HCT116 (cell line): Measurements from ENCODE around the gene ERI2. TPM values are rescaled to one million over a fixed set of nuclear protein-coding genes. Genes with fewer than 3 reads are reported as not detected.

Experiments
- ATAC-seq: fragments of 200-7000 bp; cut with Tn5 transposase; 2 replicates; pipeline ENCODE4 v1.9.1; 2020; ENCODE audit warnings: mild to moderate bottlenecking, moderate library complexity
- BruUV-seq: library from RNA; stranded (reverse); fragments of 400-500 nt; replicated peaks from 2 replicates; lab custom pipeline; 2021; lab: Mats Ljungman, UMichigan
- CTCF ChIA-PET: fragments of 300-600 bp; sonication (Branson Sonifier 250); formaldehyde crosslinking; loops from one replicate; lab custom pipeline; 2021; ENCODE audit warnings: antibody characterized with exemption; lab: Charles Lee
- POLR2A ChIA-PET: fragments of 300-600, 350-600 bp; sonication (Branson Sonifier 250); formaldehyde crosslinking; loops from one replicate; lab custom pipeline; 2021; ENCODE audit warnings: antibody characterized with exemption; lab: Charles Lee
- RAD21 ChIA-PET, 2 experiments: fragments of 300-600 bp; sonication (Branson Sonifier 250); formaldehyde crosslinking; loops; one replicate each; lab custom pipeline; 2023; ENCODE audit warnings: low total read pairs in 2 of 2; ENCODE audit not compliant: uncharacterized antibody in 2 of 2, unreplicated experiment in 2 of 2, low non-redundant PET in 1 of 2; lab: Charles Lee
- DNase-seq: peaks from one replicate; pipeline ENCODE4 v3.0.0-alpha.2; 2010; ENCODE audit warnings: low read depth, low spot score
- H2AFZ ChIP-seq: fragments of 200-600 bp; shearing (Covaris generic), sonication (generic); 2 replicates; pipeline ENCODE4 v1.6.1; 2017; ENCODE audit warnings: low read depth, mixed run types, mixed read lengths, antibody characterized with exemption, low read length; ENCODE audit not compliant: poor library complexity, severe bottlenecking
- H3K27ac ChIP-seq: 2 replicates; pipeline ENCODE4 v1.5.1; 2012; ENCODE audit warnings: low read depth, low read length
- H3K27me3 ChIP-seq: fragments of 200-600 bp; sonication (generic); 2 replicates; pipeline ENCODE4 v1.6.1; 2016; ENCODE audit warnings: mixed run types, low read length, mixed read lengths; ENCODE audit not compliant: insufficient read depth
- H3K36me3 ChIP-seq, 2 experiments: fragments of 200-500 bp in 1 of 2; fragments of 200-600 bp in 1 of 2; sonication (Bioruptor generic) in 1 of 2; sonication (generic) in 1 of 2; 2 replicates each; pipeline versions ENCODE4 v1.5.1 to v1.6.1; 2014 to 2016; ENCODE audit warnings: low read length in 2 of 2, inconsistent platforms in 1 of 2, mixed read lengths in 1 of 2, mixed run types in 1 of 2; ENCODE audit not compliant: insufficient read depth in 2 of 2, control insufficient read depth in 1 of 2
- H3K4me1 ChIP-seq, 2 experiments: fragments of 200-600 bp in 1 of 2; sonication (generic) in 1 of 2; 2 replicates each; pipeline versions ENCODE4 v1.5.1 to v1.6.1; 2012 to 2017; ENCODE audit warnings: low read length in 2 of 2, inconsistent platforms in 1 of 2, mild to moderate bottlenecking in 1 of 2, mixed read lengths in 1 of 2, mixed run types in 1 of 2, moderate library complexity in 1 of 2; ENCODE audit not compliant: insufficient read depth in 2 of 2, control insufficient read depth in 1 of 2
- H3K4me2 ChIP-seq: fragments of 200-600 bp; sonication (generic); 2 replicates; pipeline ENCODE4 v1.6.1; 2017; ENCODE audit warnings: mixed run types, low read length, mixed read lengths
- H3K4me3 ChIP-seq, 2 experiments: fragments of 200-600 bp in 1 of 2; sonication (generic) in 1 of 2; replicated peaks in 1 of 2; 2 replicates each; pipeline ENCODE4 v1.5.1; 2011 to 2016; ENCODE audit warnings: low read length in 2 of 2, control low read depth in 1 of 2, low read depth in 1 of 2, mild to moderate bottlenecking in 1 of 2, mixed read lengths in 1 of 2, mixed run types in 1 of 2
- H3K79me2 ChIP-seq: fragments of 200-600 bp; sonication (generic); 2 replicates; pipeline ENCODE4 v1.6.1; 2017; ENCODE audit warnings: mild to moderate bottlenecking, mixed run types, low read length, moderate library complexity, mixed read lengths; ENCODE audit not compliant: insufficient read depth
- H3K9ac ChIP-seq: fragments of 200-600 bp; sonication (generic); 2 replicates; pipeline ENCODE4 v1.6.1; 2016; ENCODE audit warnings: low read length, mixed read lengths
- H3K9me2 ChIP-seq: fragments of 200-600 bp; sonication (generic), shearing (Covaris generic); 2 replicates; pipeline ENCODE4 v1.6.1; 2017; ENCODE audit warnings: mixed run types, mild to moderate bottlenecking, moderate library complexity; ENCODE audit not compliant: insufficient read depth
- H3K9me3 ChIP-seq, 2 experiments: fragments of 200-500 bp in 1 of 2; fragments of 200-600 bp in 1 of 2; sonication (Bioruptor generic) in 1 of 2; sonication (generic) in 1 of 2; 2 replicates each; pipeline ENCODE4 v1.6.1; 2014 to 2017; ENCODE audit warnings: low read length in 2 of 2, mixed read lengths in 2 of 2, inconsistent platforms in 1 of 2, low read depth in 1 of 2, mild to moderate bottlenecking in 1 of 2, mixed run types in 1 of 2, moderate library complexity in 1 of 2; ENCODE audit not compliant: control insufficient read depth in 1 of 2, insufficient read depth in 1 of 2
- H4K20me1 ChIP-seq: fragments of 200-600 bp; sonication (generic), shearing (Covaris generic); 2 replicates; pipeline ENCODE4 v1.6.1; 2017; ENCODE audit warnings: mixed run types, mild to moderate bottlenecking, moderate library complexity; ENCODE audit not compliant: insufficient read depth
- CEBPB ChIP-seq: IDR thresholded peaks from 2 replicates; pipeline ENCODE4 v1.6.1; 2012; ENCODE audit warnings: low read depth
- EZH2 ChIP-seq: fragments of 200-600 bp; sonication (generic); IDR thresholded peaks from 2 replicates; pipeline ENCODE4 v1.6.1; 2017; ENCODE audit warnings: antibody characterized with exemption, mixed run types
- EZH2phosphoT487 ChIP-seq: fragments of 200-600 bp; IDR thresholded peaks from 2 replicates; pipeline ENCODE4 v1.6.1; 2018; ENCODE audit warnings: antibody characterized with exemption, borderline replicate concordance
- FOSL1 ChIP-seq: IDR thresholded peaks from 2 replicates; pipeline ENCODE4 v1.6.1; 2012; ENCODE audit warnings: low read depth
- POLR2A ChIP-seq: IDR thresholded peaks from 2 replicates; pipeline ENCODE4 v1.7.0; 2011; ENCODE audit warnings: borderline replicate concordance; ENCODE audit not compliant: insufficient read depth, insufficient read length; ENCODE audit errors: extremely low read depth
- POLR2AphosphoS5 ChIP-seq: IDR thresholded peaks from 2 replicates; pipeline ENCODE4 v1.6.1; 2011; ENCODE audit warnings: mild to moderate bottlenecking, low read depth, low read length, moderate library complexity
- SIN3A ChIP-seq: IDR thresholded peaks from 2 replicates; pipeline ENCODE4 v1.6.1; 2012; ENCODE audit warnings: low read depth
- intact Hi-C: fragments of 100-400 bp; cut with micrococcal nuclease; formaldehyde crosslinking; loops from 2 replicates; pipeline ENCODE4 v1.10.0; 2022
- total RNA-seq: library from RNA; stranded (reverse); gene quantifications from one replicate; pipeline ENCODE4 v1.2.1, GENCODE V29; 2021; ENCODE audit not compliant: unreplicated experiment
- TF ChIP-seq, protein P1 (sequence below): IDR thresholded peaks from 2 replicates; pipeline ENCODE4 v1.6.1; 2012; ENCODE audit warnings: low read depth
- TF ChIP-seq, protein P2 (sequence below): IDR thresholded peaks from 2 replicates; pipeline ENCODE4 v1.6.1; 2011; ENCODE audit warnings: mild to moderate bottlenecking, low read length, moderate library complexity; ENCODE audit not compliant: insufficient replicate concordance; ENCODE audit errors: extremely low read depth
- TF ChIP-seq, protein P3 (sequence below): IDR thresholded peaks from 2 replicates; pipeline ENCODE4 v1.6.1; 2012

Gene ERI2
- total RNA-seq, 1 experiment from 2014 or later = 42.1 TPM

DNA sequence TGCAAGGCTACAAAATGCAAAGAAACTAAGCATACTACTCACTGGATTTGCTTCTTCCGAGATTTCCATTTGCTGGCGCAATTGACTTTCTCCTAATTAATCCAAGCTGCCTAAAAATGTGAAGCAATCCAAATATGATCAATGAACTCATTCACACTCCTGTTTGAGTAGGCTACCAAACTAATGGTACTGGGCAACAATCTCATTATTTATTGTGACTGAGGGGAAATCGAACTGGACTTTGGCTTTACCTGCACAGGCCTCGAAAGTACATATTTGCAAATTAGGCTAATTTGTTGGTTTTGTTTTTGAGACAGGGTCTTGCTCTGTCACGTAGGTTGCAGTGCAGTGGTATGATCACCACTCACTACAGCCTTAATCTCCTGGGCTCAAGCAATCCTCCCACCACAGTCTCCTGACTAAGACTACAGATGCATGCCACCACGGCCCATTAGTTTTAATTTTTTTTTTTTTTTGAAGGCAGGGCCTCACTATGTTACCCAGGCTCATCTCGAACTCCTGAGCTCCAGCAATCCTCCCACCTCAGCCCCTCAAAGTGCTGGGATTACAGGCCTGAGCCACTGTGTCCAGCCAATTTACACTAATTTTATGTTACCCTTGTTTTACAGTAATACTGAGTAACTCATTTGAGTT is 2.6 kb downstream of the ERI2 start:
- Histone ChIP-seq H3K9me3 (no peaks in the 10 kb centered on the region), H3K9ac (no peak overlapping the region), H3K27me3 (no peaks in the 10 kb centered on the region), H3K36me3 (peaks cover 2 to 6% of the 10 kb centered on the region in 2 experiments; a peak in 3 of 4 replicates), H3K4me3 (no peak overlapping the region), H3K4me1 (peaks cover 8 to 16% of the 10 kb centered on the region in 2 experiments), H2AFZ (no peak overlapping the region), H3K4me2 (no peak overlapping the region), H3K79me2 (peaks cover 25% of the 10 kb centered on the region), H3K27ac (no peak overlapping the region), H3K9me2 (no peaks in the 10 kb centered on the region), H4K20me1 (no peaks in the 10 kb centered on the region)
- DNase-seq = no peak
- ChIA-PET POLR2A (interaction anchor here (0.6 to 1.1 kb wide), 2 partner anchors 40 to 195 kb away, joined by 3 read pairs; partner anchors contain the start of gene ACSM3), CTCF (no interaction called here), RAD21 (no interaction called here)
- no peak for ATAC-seq
- intact Hi-C loops = no loop called here
- TF ChIP-seq, protein P1, sequence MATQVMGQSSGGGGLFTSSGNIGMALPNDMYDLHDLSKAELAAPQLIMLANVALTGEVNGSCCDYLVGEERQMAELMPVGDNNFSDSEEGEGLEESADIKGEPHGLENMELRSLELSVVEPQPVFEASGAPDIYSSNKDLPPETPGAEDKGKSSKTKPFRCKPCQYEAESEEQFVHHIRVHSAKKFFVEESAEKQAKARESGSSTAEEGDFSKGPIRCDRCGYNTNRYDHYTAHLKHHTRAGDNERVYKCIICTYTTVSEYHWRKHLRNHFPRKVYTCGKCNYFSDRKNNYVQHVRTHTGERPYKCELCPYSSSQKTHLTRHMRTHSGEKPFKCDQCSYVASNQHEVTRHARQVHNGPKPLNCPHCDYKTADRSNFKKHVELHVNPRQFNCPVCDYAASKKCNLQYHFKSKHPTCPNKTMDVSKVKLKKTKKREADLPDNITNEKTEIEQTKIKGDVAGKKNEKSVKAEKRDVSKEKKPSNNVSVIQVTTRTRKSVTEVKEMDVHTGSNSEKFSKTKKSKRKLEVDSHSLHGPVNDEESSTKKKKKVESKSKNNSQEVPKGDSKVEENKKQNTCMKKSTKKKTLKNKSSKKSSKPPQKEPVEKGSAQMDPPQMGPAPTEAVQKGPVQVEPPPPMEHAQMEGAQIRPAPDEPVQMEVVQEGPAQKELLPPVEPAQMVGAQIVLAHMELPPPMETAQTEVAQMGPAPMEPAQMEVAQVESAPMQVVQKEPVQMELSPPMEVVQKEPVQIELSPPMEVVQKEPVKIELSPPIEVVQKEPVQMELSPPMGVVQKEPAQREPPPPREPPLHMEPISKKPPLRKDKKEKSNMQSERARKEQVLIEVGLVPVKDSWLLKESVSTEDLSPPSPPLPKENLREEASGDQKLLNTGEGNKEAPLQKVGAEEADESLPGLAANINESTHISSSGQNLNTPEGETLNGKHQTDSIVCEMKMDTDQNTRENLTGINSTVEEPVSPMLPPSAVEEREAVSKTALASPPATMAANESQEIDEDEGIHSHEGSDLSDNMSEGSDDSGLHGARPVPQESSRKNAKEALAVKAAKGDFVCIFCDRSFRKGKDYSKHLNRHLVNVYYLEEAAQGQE = no peak
- TF ChIP-seq POLR2A = no peak
- TF ChIP-seq EZH2phosphoT487 = no peak
- no peak for TF ChIP-seq CEBPB
- TF ChIP-seq, protein P2, sequence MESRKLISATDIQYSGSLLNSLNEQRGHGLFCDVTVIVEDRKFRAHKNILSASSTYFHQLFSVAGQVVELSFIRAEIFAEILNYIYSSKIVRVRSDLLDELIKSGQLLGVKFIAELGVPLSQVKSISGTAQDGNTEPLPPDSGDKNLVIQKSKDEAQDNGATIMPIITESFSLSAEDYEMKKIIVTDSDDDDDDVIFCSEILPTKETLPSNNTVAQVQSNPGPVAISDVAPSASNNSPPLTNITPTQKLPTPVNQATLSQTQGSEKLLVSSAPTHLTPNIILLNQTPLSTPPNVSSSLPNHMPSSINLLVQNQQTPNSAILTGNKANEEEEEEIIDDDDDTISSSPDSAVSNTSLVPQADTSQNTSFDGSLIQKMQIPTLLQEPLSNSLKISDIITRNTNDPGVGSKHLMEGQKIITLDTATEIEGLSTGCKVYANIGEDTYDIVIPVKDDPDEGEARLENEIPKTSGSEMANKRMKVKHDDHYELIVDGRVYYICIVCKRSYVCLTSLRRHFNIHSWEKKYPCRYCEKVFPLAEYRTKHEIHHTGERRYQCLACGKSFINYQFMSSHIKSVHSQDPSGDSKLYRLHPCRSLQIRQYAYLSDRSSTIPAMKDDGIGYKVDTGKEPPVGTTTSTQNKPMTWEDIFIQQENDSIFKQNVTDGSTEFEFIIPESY = no peak
- TF ChIP-seq FOSL1 = no peak
- TF ChIP-seq, protein P3, sequence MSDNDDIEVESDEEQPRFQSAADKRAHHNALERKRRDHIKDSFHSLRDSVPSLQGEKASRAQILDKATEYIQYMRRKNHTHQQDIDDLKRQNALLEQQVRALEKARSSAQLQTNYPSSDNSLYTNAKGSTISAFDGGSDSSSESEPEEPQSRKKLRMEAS = no peak
- no peak for TF ChIP-seq POLR2AphosphoS5
- TF ChIP-seq EZH2 = no peak
- TF ChIP-seq SIN3A = no peak
- no TSS peak for BruUV-seq
